Non-pigmented ciliary epithelial cell (primary cell): Measurements from ENCODE around the gene PEBP1.

ENCODE experiments used
- DNase-seq: peaks from one replicate; pipeline ENCODE4 v3.0.0-alpha.2; 2010; ENCODE audit warnings: low read depth

Gene PEBP1

DNA sequence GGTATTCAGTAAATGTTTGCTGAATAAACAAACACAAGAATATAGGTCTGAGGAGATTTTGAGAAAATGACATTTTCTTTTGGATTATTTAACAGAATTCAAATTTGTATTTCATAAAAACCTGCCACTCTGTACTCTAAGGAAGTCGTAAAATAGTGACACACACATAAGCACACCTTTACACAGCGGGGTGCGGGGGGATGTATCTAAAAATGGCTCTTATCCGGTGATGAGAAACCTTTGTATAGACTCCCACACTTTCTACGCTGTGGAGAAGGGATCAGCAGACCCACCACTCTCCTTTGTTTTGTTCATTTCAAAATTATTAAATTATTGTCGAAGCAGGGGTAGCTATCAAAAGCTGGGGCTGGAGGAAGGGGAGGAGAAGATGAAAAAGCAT, 58.0 kb downstream of the PEBP1 start:
- no peak for DNase-seq
